ENCODE results near the gene ZNHIT3. TPM values are rescaled to one million over a fixed set of nuclear protein-coding genes. Genes with fewer than 3 reads are reported as not detected.
"Not testable (repeated sequence)": the region's sequence is repeated elsewhere in the genome, so short reads cannot be mapped to it uniquely, and the experiment has no call there.

ZNHIT3 gene
- total RNA-seq: 26.8 TPM

GRCh38 chr17:36486204-36487194, at the start of gene ZNHIT3:
Gene ZNHIT3 (plus strand): TSS chr17:36486681. CDS start chr17:36486700, 19 bp downstream.
- DNase-seq (ENCODE audit: low spot score): peak; percentile 94

- DNase-seq (ENCODE audit: low spot score): not testable (repeated sequence)
Measured at GRCh38 chr17:36441792-36442191, 44.7 kb upstream of the ZNHIT3 start.

- DNase-seq (ENCODE audit: low spot score): no peak
Measured at GRCh38 chr17:36443777-36444176, 42.7 kb upstream of the ZNHIT3 start.

GRCh38 chr17:36449997-36450396, 36.5 kb upstream of the ZNHIT3 start:
- not testable (repeated sequence) for DNase-seq (ENCODE audit: low spot score)

- DNase-seq (ENCODE audit: low spot score): not testable (repeated sequence)
Measured at GRCh38 chr17:36452888-36453287, 33.6 kb upstream of the ZNHIT3 start.

- not testable (repeated sequence) for DNase-seq (ENCODE audit: low spot score)
Measured at GRCh38 chr17:36457701-36458100, 28.8 kb upstream of the ZNHIT3 start.

- DNase-seq (ENCODE audit: low spot score): no peak
Measured at GRCh38 chr17:36459045-36459444, 27.4 kb upstream of the ZNHIT3 start.

GRCh38 chr17:36459601-36460000, 26.9 kb upstream of the ZNHIT3 start:
- no peak for DNase-seq (ENCODE audit: low spot score)

GRCh38 chr17:36460265-36460937, 26.1 kb upstream of the ZNHIT3 start:
- DNase-seq (ENCODE audit: low spot score): no peak

- DNase-seq (ENCODE audit: low spot score): no peak
Measured at GRCh38 chr17:36461330-36462110, 25.0 kb upstream of the ZNHIT3 start.

- peak; percentile 66 for DNase-seq (ENCODE audit: low spot score)
Measured at GRCh38 chr17:36463916-36464764, 22.3 kb upstream of the ZNHIT3 start.

GRCh38 chr17:36464765-36465088, 21.8 kb upstream of the ZNHIT3 start:
- no peak for DNase-seq (ENCODE audit: low spot score)

GRCh38 chr17:36468903-36469635, 17.4 kb upstream of the ZNHIT3 start:
- DNase-seq (ENCODE audit: low spot score): no peak

GRCh38 chr17:36469733-36470132, 16.7 kb upstream of the ZNHIT3 start:
- no peak for DNase-seq (ENCODE audit: low spot score)

- no peak for DNase-seq (ENCODE audit: low spot score)
Measured at GRCh38 chr17:36470499-36470898, 16.0 kb upstream of the ZNHIT3 start.

- DNase-seq (ENCODE audit: low spot score): no peak
Measured at GRCh38 chr17:36474571-36474970, 11.9 kb upstream of the ZNHIT3 start.

GRCh38 chr17:36475346-36475970, 11.0 kb upstream of the ZNHIT3 start:
- DNase-seq (ENCODE audit: low spot score): no peak

GRCh38 chr17:36481829-36482228, 4.7 kb upstream of the ZNHIT3 start:
- no peak for DNase-seq (ENCODE audit: low spot score)

- peak; percentile 83 for DNase-seq (ENCODE audit: low spot score)
Measured at GRCh38 chr17:36482611-36483504, 3.6 kb upstream of the ZNHIT3 start.

All from mucosa of gallbladder (tissue), 1 donor.